HEK293 (cell line): ENCODE measurements around the gene HOXC5.

Experiments
- GFI1B ChIP-seq: fragments of 450-650 bp; formaldehyde crosslinking; IDR thresholded peaks from 2 replicates; pipeline ENCODE4 v1.5.1; 2016; ENCODE audit warnings: missing biosample characterization, missing genetic modification characterization
- GLI2 ChIP-seq: fragments of 450-650 bp; formaldehyde crosslinking; IDR thresholded peaks from 2 replicates; pipeline ENCODE4; 2017; ENCODE audit warnings: missing biosample characterization, missing genetic modification characterization, low read depth, borderline replicate concordance
- GLIS1 ChIP-seq: fragments of 450-650 bp; formaldehyde crosslinking; IDR thresholded peaks from 2 replicates; pipeline ENCODE4 v1.5.1; 2016; ENCODE audit warnings: missing biosample characterization, missing genetic modification characterization
- HIC1 ChIP-seq: fragments of 450-650 bp; formaldehyde crosslinking; IDR thresholded peaks from 2 replicates; pipeline ENCODE4 v1.5.1; 2016; ENCODE audit warnings: missing biosample characterization, missing genetic modification characterization
- HOXC10 ChIP-seq: sonication (generic); formaldehyde crosslinking; IDR thresholded peaks from 2 replicates; pipeline ENCODE4 v1.8.1; 2023; ENCODE audit warnings: mild to moderate bottlenecking, missing genetic modification reagents
- MEIS1 ChIP-seq: sonication (generic); formaldehyde crosslinking; IDR thresholded peaks from 2 replicates; pipeline ENCODE4 v1.8.1; 2022; ENCODE audit warnings: missing genetic modification reagents, mild to moderate bottlenecking, borderline replicate concordance
- PRDM10 ChIP-seq: fragments of 450-650 bp; formaldehyde crosslinking; IDR thresholded peaks from 2 replicates; pipeline ENCODE4 v1.5.1; 2016; ENCODE audit warnings: missing biosample characterization, missing genetic modification characterization
- PRDM4 ChIP-seq: fragments of 450-650 bp; formaldehyde crosslinking; IDR thresholded peaks from 2 replicates; pipeline ENCODE4 v1.5.1; 2017; ENCODE audit warnings: missing biosample characterization, missing genetic modification characterization
- TCF7L2 ChIP-seq: IDR thresholded peaks from 2 replicates; pipeline ENCODE4 v1.6.1; 2011; ENCODE audit warnings: low read depth, mild to moderate bottlenecking, inconsistent platforms, low read length, moderate library complexity, borderline replicate concordance
- ZBTB44 ChIP-seq: fragments of 450-650 bp; IDR thresholded peaks from 2 replicates; pipeline ENCODE4 v1.5.1; 2018; ENCODE audit warnings: missing biosample characterization, mild to moderate bottlenecking, missing genetic modification characterization
- ZFP3 ChIP-seq: fragments of 450-650 bp; formaldehyde crosslinking; IDR thresholded peaks from 2 replicates; pipeline ENCODE4 v1.5.1; 2016; ENCODE audit warnings: low read depth, missing biosample characterization, missing genetic modification characterization
- ZNF10 ChIP-seq: fragments of 450-650 bp; formaldehyde crosslinking; IDR thresholded peaks from 2 replicates; pipeline ENCODE4 v1.5.1; 2017; ENCODE audit warnings: missing biosample characterization, missing genetic modification characterization
- ZNF169 ChIP-seq: fragments of 450-650 bp; formaldehyde crosslinking; IDR thresholded peaks from 2 replicates; pipeline ENCODE4 v1.5.1; 2016; ENCODE audit warnings: missing biosample characterization, missing genetic modification characterization
- ZNF174 ChIP-seq: fragments of 450-650 bp; formaldehyde crosslinking; IDR thresholded peaks from 2 replicates; pipeline ENCODE4 v1.5.0; 2017; ENCODE audit warnings: missing biosample characterization, mild to moderate bottlenecking, missing genetic modification characterization
- ZNF391 ChIP-seq: fragments of 450-650 bp; formaldehyde crosslinking; IDR thresholded peaks from 2 replicates; pipeline ENCODE4 v1.5.1; 2016; ENCODE audit warnings: low read depth, missing biosample characterization, missing genetic modification characterization, borderline replicate concordance
- ZNF398 ChIP-seq: fragments of 450-650 bp; formaldehyde crosslinking; IDR thresholded peaks from 2 replicates; pipeline ENCODE4 v1.5.1; 2017; ENCODE audit warnings: missing biosample characterization, missing genetic modification characterization
- ZNF571 ChIP-seq: fragments of 450-650 bp; formaldehyde crosslinking; IDR thresholded peaks from 2 replicates; pipeline ENCODE4 v1.5.0; 2017; ENCODE audit warnings: missing biosample characterization, missing genetic modification characterization
- ZNF596 ChIP-seq: fragments of 450-650 bp; IDR thresholded peaks from 2 replicates; pipeline ENCODE4 v1.5.0; 2018; ENCODE audit warnings: missing biosample characterization, mild to moderate bottlenecking, missing genetic modification characterization, moderate library complexity
- ZNF610 ChIP-seq: fragments of 450-650 bp; formaldehyde crosslinking; IDR thresholded peaks from 2 replicates; pipeline ENCODE4 v1.5.1; 2016; ENCODE audit warnings: missing biosample characterization, missing genetic modification characterization, borderline replicate concordance
- ZNF624 ChIP-seq: fragments of 450-650 bp; formaldehyde crosslinking; IDR thresholded peaks from 2 replicates; pipeline ENCODE4 v1.5.1; 2017; ENCODE audit warnings: missing biosample characterization, missing genetic modification characterization
- ZNF639 ChIP-seq: fragments of 450-650 bp; formaldehyde crosslinking; IDR thresholded peaks from 2 replicates; pipeline ENCODE4 v1.5.1; 2016; ENCODE audit warnings: missing biosample characterization, missing genetic modification characterization
- ZNF768 ChIP-seq: fragments of 450-650 bp; formaldehyde crosslinking; IDR thresholded peaks from 2 replicates; pipeline ENCODE4 v1.5.1; 2018; ENCODE audit warnings: missing biosample characterization, mild to moderate bottlenecking, missing genetic modification characterization
- ZSCAN4 ChIP-seq: fragments of 450-650 bp; formaldehyde crosslinking; IDR thresholded peaks from 2 replicates; pipeline ENCODE4 v1.5.1; 2017; ENCODE audit warnings: missing biosample characterization, missing genetic modification characterization

The HOXC5 gene

GRCh38 chr12:54035568-54036264, 2.9 kb downstream of the HOXC5 start (continued):
- TF ChIP-seq HIC1, result peak; percentile 61; the same call in 1 of the 2 replicates
- no peak for TF ChIP-seq TCF7L2
- peak; percentile 54 for TF ChIP-seq PRDM4 (tag by site-specific recombination)
- TF ChIP-seq ZNF768 (tag by site-specific recombination), result no peak
- TF ChIP-seq ZBTB44 (tag by site-specific recombination), result no peak
- TF ChIP-seq GLIS1 (tag by site-specific recombination), result peak; percentile 67
- no peak for TF ChIP-seq ZNF610 (tag by site-specific recombination)
- TF ChIP-seq MEIS1 (CRISPR knock-in tag), result no peak
- TF ChIP-seq HOXC10 (CRISPR knock-in tag), result no peak
- no peak for TF ChIP-seq ZNF169 (tag by site-specific recombination)
- TF ChIP-seq ZNF624 (tag by site-specific recombination), result no peak
- TF ChIP-seq ZNF391 (tag by site-specific recombination), result no peak; the same call in 1 of the 2 replicates
- no peak for TF ChIP-seq ZNF10 (tag by site-specific recombination)
- no peak for TF ChIP-seq GLI2 (tag by site-specific recombination)
- no peak for TF ChIP-seq GFI1B (tag by site-specific recombination)
- TF ChIP-seq ZNF596 (tag by site-specific recombination), result 0 out of 2 replicates have a peak, but pooled peaks have one; percentile 0
- TF ChIP-seq ZNF571, result no peak
- 0 out of 2 replicates have a peak, but pooled peaks have one; percentile 21 for TF ChIP-seq ZNF398 (tag by site-specific recombination)
- TF ChIP-seq ZFP3 (tag by site-specific recombination), result no peak
- peak; percentile 58 for TF ChIP-seq PRDM10
- no peak for TF ChIP-seq ZSCAN4
- no peak for TF ChIP-seq ZNF639 (tag by site-specific recombination)
- TF ChIP-seq ZNF174 (tag by site-specific recombination), result no peak
